Brain microvascular endothelial cell (primary cell): ENCODE data around the gene GRM7.

Experiments
- DNase-seq: peaks from one replicate; pipeline ENCODE4 v3.0.0-alpha.2; 2020
- H3K27ac ChIP-seq: fragments of 250-450 bp; sonication (Bioruptor Pico); 2 replicates; pipeline ENCODE4 v1.5.1; 2020; ENCODE audit warnings: mild to moderate bottlenecking, moderate library complexity
- H3K27me3 ChIP-seq: fragments of 250-450 bp; sonication (Bioruptor Pico); replicated peaks from 2 replicates; pipeline ENCODE4 v1.5.1; 2020; ENCODE audit warnings: mild to moderate bottlenecking
- H3K36me3 ChIP-seq: fragments of 250-450 bp; sonication (Bioruptor Pico); replicated peaks from 2 replicates; pipeline ENCODE4 v1.5.1; 2020; ENCODE audit warnings: mild to moderate bottlenecking
- H3K4me3 ChIP-seq: 2 replicates; pipeline ENCODE4 v1.5.1; 2011; ENCODE audit warnings: low read depth, mild to moderate bottlenecking, control low read depth, low read length, moderate library complexity
- in situ Hi-C: cut with HindIII; loops from 2 replicates; pipeline ENCODE4 v1.10.0; 2017; ENCODE audit warnings: low sequenced_read_pairs, low pct_ligation_motif_present
- TF ChIP-seq, protein P1 (sequence below): IDR thresholded peaks from 2 replicates; pipeline ENCODE4 v1.5.1; 2011; ENCODE audit warnings: low read depth, mild to moderate bottlenecking, moderate library complexity, low read length, control low read depth, inconsistent platforms; ENCODE audit errors: missing control alignments

Gene GRM7

GRCh38 chr3:7620401-7620800 is 759.5 kb downstream of the GRM7 start:
- DNase-seq, result no peak
- no peaks in the 10 kb centered on the region for H3K36me3 ChIP-seq
- H3K27me3 ChIP-seq, result no peaks in the 10 kb centered on the region
- no peak overlapping the region for H3K27ac ChIP-seq
- TF ChIP-seq, protein P1, sequence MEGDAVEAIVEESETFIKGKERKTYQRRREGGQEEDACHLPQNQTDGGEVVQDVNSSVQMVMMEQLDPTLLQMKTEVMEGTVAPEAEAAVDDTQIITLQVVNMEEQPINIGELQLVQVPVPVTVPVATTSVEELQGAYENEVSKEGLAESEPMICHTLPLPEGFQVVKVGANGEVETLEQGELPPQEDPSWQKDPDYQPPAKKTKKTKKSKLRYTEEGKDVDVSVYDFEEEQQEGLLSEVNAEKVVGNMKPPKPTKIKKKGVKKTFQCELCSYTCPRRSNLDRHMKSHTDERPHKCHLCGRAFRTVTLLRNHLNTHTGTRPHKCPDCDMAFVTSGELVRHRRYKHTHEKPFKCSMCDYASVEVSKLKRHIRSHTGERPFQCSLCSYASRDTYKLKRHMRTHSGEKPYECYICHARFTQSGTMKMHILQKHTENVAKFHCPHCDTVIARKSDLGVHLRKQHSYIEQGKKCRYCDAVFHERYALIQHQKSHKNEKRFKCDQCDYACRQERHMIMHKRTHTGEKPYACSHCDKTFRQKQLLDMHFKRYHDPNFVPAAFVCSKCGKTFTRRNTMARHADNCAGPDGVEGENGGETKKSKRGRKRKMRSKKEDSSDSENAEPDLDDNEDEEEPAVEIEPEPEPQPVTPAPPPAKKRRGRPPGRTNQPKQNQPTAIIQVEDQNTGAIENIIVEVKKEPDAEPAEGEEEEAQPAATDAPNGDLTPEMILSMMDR, result no peak
- H3K4me3 ChIP-seq, result no peak overlapping the region
- in situ Hi-C loops, result no loop called here

GRCh38 chr3:7621046-7621630 is 760.2 kb downstream of the GRM7 start:
- no peak overlapping the region for H3K4me3 ChIP-seq
- no peaks in the 10 kb centered on the region for H3K27me3 ChIP-seq
- TF ChIP-seq, protein P1, result no peak
- no peak for DNase-seq
- no peak overlapping the region for H3K27ac ChIP-seq
- in situ Hi-C loops, result no loop called here
- no peaks in the 10 kb centered on the region for H3K36me3 ChIP-seq

- in situ Hi-C loops, result no loop called here
- DNase-seq, result no peak
- no peaks in the 10 kb centered on the region for H3K36me3 ChIP-seq
- no peak overlapping the region for H3K27ac ChIP-seq
- H3K4me3 ChIP-seq, result no peak overlapping the region
- no peaks in the 10 kb centered on the region for H3K27me3 ChIP-seq
- TF ChIP-seq, protein P1, result no peak
Measured at GRCh38 chr3:7621651-7622050, 760.7 kb downstream of the GRM7 start.

GRCh38 chr3:7625021-7625420 is 764.1 kb downstream of the GRM7 start:
- H3K36me3 ChIP-seq, result no peaks in the 10 kb centered on the region
- in situ Hi-C loops, result no loop called here
- no peak overlapping the region for H3K27ac ChIP-seq
- no peaks in the 10 kb centered on the region for H3K27me3 ChIP-seq
- no peak overlapping the region for H3K4me3 ChIP-seq
- TF ChIP-seq, protein P1, result no peak
- no peak for DNase-seq

GRCh38 chr3:7630351-7630911 is 769.5 kb downstream of the GRM7 start:
- in situ Hi-C loops, result no loop called here
- Histone ChIP-seq H3K27me3 (no peaks in the 10 kb centered on the region), H3K27ac (no peak overlapping the region), H3K36me3 (no peaks in the 10 kb centered on the region), H3K4me3 (no peak overlapping the region)
- TF ChIP-seq, protein P1, result no peak
- DNase-seq, result no peak

DNA sequence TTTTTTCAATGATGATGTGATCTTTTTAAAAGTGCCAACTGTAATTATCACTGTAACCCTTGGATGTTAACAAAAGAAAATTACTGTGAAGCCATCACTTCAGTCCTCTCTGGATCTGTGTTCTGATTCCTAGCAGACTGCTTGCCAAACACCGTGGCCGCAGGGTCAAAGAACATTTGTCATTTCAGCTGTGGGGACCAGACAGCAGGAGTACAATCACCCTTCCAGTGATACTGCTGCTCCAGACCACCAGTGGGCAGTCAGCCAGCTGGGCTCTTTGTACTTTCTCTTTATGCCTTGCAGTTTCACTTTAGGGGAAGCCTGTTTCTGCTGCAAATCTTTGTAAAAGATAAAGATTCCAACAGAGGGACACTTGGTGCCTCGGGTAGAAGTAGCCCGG is 770.0 kb downstream of the GRM7 start:
- TF ChIP-seq, protein P1, result peak; percentile 38
- H3K4me3 ChIP-seq, result no peak overlapping the region
- H3K36me3 ChIP-seq, result no peaks in the 10 kb centered on the region
- no peak overlapping the region for H3K27ac ChIP-seq
- no peaks in the 10 kb centered on the region for H3K27me3 ChIP-seq
- DNase-seq, result peak; percentile 2
- in situ Hi-C loops, result no loop called here
